K562 (cell line): ENCODE results near the gene FBXO10. TPM values are rescaled to one million over a fixed set of nuclear protein-coding genes. Genes with fewer than 3 reads are reported as not detected.

Experiments
- ATAC-seq: fragments of 200-7000 bp; cut with Tn5 transposase; 3 replicates; pipeline ENCODE4 v1.9.1; 2020; ENCODE audit warnings: moderate library complexity
- BruUV-seq: library from RNA; stranded (reverse); fragments of 400-500 nt; replicated peaks from 2 replicates; lab custom pipeline; 2021; lab: Mats Ljungman, UMichigan
- CTCF ChIA-PET: fragments of 300-600 bp; formaldehyde crosslinking; extraction: SDS; loops from one replicate; lab custom pipeline; 2021; ENCODE audit warnings: low intra/inter-chr PET ratio; lab: Yijun Ruan, JAX
- POLR2A ChIA-PET: fragments of 300-600, 350-650 bp; sonication (Branson Sonifier 250); formaldehyde crosslinking; extraction: SDS; loops from one replicate; lab custom pipeline; 2021; ENCODE audit warnings: antibody characterized with exemption, inconsistent platforms; lab: Yijun Ruan, JAX
- DNase-seq, 4 experiments: peaks; one replicate each; pipeline versions ENCODE4 v3.0.0 to v3.0.0-alpha.2; 2011 to 2018; ENCODE audit warnings: low spot score in 3 of 4, mixed read lengths in 3 of 4; ENCODE audit errors: extremely low read depth in 1 of 4
- FAIRE-seq: peaks from 2 replicates; lab custom pipeline; 2011; peaks lifted over from hg19 to GRCh38; lab: Jason Lieb, UNC
- H2AFZ ChIP-seq: 2 replicates; pipeline ENCODE4 v1.6.0; 2011; ENCODE audit warnings: low read depth, low read length, control low read depth, inconsistent platforms
- H3K27ac ChIP-seq: fragments of 200-600 bp; 3 replicates; pipeline ENCODE4 v1.8.0; 2011; ENCODE audit warnings: low read depth, mild to moderate bottlenecking, control low read depth, inconsistent platforms, low read length, moderate library complexity, mixed read lengths; ENCODE audit errors: extremely low read depth
- H3K27me3 ChIP-seq, 2 experiments: fragments of 300-600 bp in 1 of 2; 2 replicates in 1 of 2; 3 replicates in 1 of 2; pipeline versions ENCODE4 v1.6.0 to v1.8.0; 2011; ENCODE audit warnings: inconsistent platforms in 2 of 2, low read length in 2 of 2, mild to moderate bottlenecking in 1 of 2, mixed read lengths in 1 of 2, moderate library complexity in 1 of 2; ENCODE audit not compliant: control insufficient read depth in 2 of 2, insufficient read depth in 2 of 2
- H3K36me3 ChIP-seq: fragments of 300-600 bp; 3 replicates; pipeline ENCODE4 v1.8.0; 2011; ENCODE audit warnings: mild to moderate bottlenecking, low read length, inconsistent platforms; ENCODE audit not compliant: control insufficient read depth, insufficient read depth
- H3K4me1 ChIP-seq, 2 experiments: fragments of 200-600 bp in 1 of 2; replicated peaks in 1 of 2; 2 replicates in 1 of 2; 3 replicates in 1 of 2; pipeline versions ENCODE4 v1.5.1 to v1.8.0; 2011; ENCODE audit warnings: inconsistent platforms in 2 of 2, low read length in 2 of 2, mild to moderate bottlenecking in 1 of 2, mixed read lengths in 1 of 2, moderate library complexity in 1 of 2; ENCODE audit not compliant: control insufficient read depth in 2 of 2, insufficient read depth in 2 of 2
- H3K4me2 ChIP-seq: 2 replicates; pipeline ENCODE4 v1.6.1; 2011; ENCODE audit warnings: low read length, control low read depth, inconsistent platforms, mixed read lengths; ENCODE audit not compliant: insufficient read depth
- H3K4me3 ChIP-seq: fragments of 200-600 bp; sonication (generic), shearing (Covaris generic); 2 replicates; pipeline ENCODE4 v1.5.1; 2016; ENCODE audit warnings: control low read depth, inconsistent platforms
- H3K79me2 ChIP-seq: fragments of 200-600 bp; 3 replicates; pipeline ENCODE4 v1.8.0; 2011; ENCODE audit warnings: low read length, inconsistent platforms; ENCODE audit not compliant: control insufficient read depth, insufficient read depth
- H3K9ac ChIP-seq, 2 experiments: 2 replicates each; pipeline versions ENCODE4 v1.6.0 to v1.6.1; 2011; ENCODE audit warnings: low read depth in 2 of 2, low read length in 2 of 2, control low read depth in 1 of 2, inconsistent platforms in 1 of 2, mild to moderate bottlenecking in 1 of 2, mixed read lengths in 1 of 2; ENCODE audit not compliant: insufficient read depth in 1 of 2
- H3K9me1 ChIP-seq: one replicate; pipeline ENCODE4 v1.6.0; 2011; ENCODE audit warnings: inconsistent platforms, mild to moderate bottlenecking, low read length, moderate library complexity; ENCODE audit not compliant: control insufficient read depth, insufficient read depth
- H3K9me3 ChIP-seq: replicated peaks from 2 replicates; pipeline ENCODE4 v1.5.1; 2011; ENCODE audit warnings: low read depth, low read length, inconsistent platforms; ENCODE audit not compliant: control insufficient read depth, insufficient read depth
- H4K20me1 ChIP-seq: replicated peaks from 2 replicates; pipeline ENCODE4 v1.6.1; 2011; ENCODE audit warnings: low read length, inconsistent platforms, mixed read lengths; ENCODE audit not compliant: control insufficient read depth, insufficient read depth
- ADNP ChIP-seq: fragments of 200-800 bp; sonication (Bioruptor generic); IDR thresholded peaks from 2 replicates; pipeline ENCODE4 v1.6.1; 2016; ENCODE audit warnings: missing genetic modification characterization, missing compliant biosample characterization
- ARID1B ChIP-seq: fragments of 450-650 bp; IDR thresholded peaks from 2 replicates; pipeline ENCODE4 v1.6.1; 2016; ENCODE audit warnings: antibody characterized with exemption, mild to moderate bottlenecking, inconsistent platforms
- CBX1 ChIP-seq: sonication (generic); IDR thresholded peaks from 2 replicates; pipeline ENCODE4 v1.6.1; 2016; ENCODE audit warnings: antibody characterized with exemption, low read depth, mild to moderate bottlenecking
- DPF2 ChIP-seq: fragments of 450-650 bp; IDR thresholded peaks from 2 replicates; pipeline ENCODE4 v1.6.1; 2016
- ELF4 ChIP-seq: fragments of 450-650 bp; formaldehyde crosslinking; IDR thresholded peaks from 2 replicates; pipeline ENCODE4 v1.4.0; 2022; ENCODE audit warnings: missing genetic modification characterization
- EP400 ChIP-seq: fragments of 450-650 bp; IDR thresholded peaks from 2 replicates; pipeline ENCODE4 v1.6.1; 2017; ENCODE audit warnings: antibody characterized with exemption, mild to moderate bottlenecking, moderate library complexity
- HEY1 ChIP-seq: fragments of 250-450 bp; sonication (Bioruptor Pico); IDR thresholded peaks from 2 replicates; pipeline ENCODE4 v1.5.0; 2020; ENCODE audit warnings: mild to moderate bottlenecking, moderate library complexity, borderline replicate concordance
- IFI16 ChIP-seq: fragments of 250-450 bp; sonication (Bioruptor Pico); IDR thresholded peaks from 2 replicates; pipeline ENCODE4 v2.1.2; 2022; ENCODE audit warnings: mild to moderate bottlenecking, inconsistent platforms
- MAFG ChIP-seq: fragments of 450-650 bp; conservative IDR thresholded peaks from 2 replicates; pipeline ENCODE4 v1.6.1; 2016; ENCODE audit warnings: missing genetic modification characterization, missing compliant biosample characterization
- MECOM ChIP-seq: fragments of 250-450 bp; sonication (Bioruptor Pico); IDR thresholded peaks from 2 replicates; pipeline ENCODE4 v1.8.0; 2022; ENCODE audit warnings: inconsistent platforms
- MEIS2 ChIP-seq: fragments of 450-650 bp; IDR thresholded peaks from 2 replicates; pipeline ENCODE4 v1.6.1; 2014; ENCODE audit warnings: mild to moderate bottlenecking; ENCODE audit not compliant: partially characterized antibody
- MYBL2 ChIP-seq, 2 experiments: fragments of 450-650 bp in 1 of 2; sonication (generic) in 1 of 2; formaldehyde crosslinking in 1 of 2; IDR thresholded peaks; 2 replicates each; pipeline versions ENCODE4 v1.6.1 to v1.8.1; 2017 to 2022; ENCODE audit warnings: borderline replicate concordance in 1 of 2, inconsistent platforms in 1 of 2, low read depth in 1 of 2, mild to moderate bottlenecking in 1 of 2, missing genetic modification reagents in 1 of 2, moderate library complexity in 1 of 2
- NCOR1 ChIP-seq: fragments of 450-650 bp; IDR thresholded peaks from 2 replicates; pipeline ENCODE4 v1.6.1; 2016; ENCODE audit warnings: mild to moderate bottlenecking, moderate library complexity
- PML ChIP-seq: IDR thresholded peaks from 2 replicates; pipeline ENCODE4 v1.6.1; 2012; ENCODE audit warnings: low read length, inconsistent platforms
- SRSF9 ChIP-seq: fragments of 200-400 bp; formaldehyde crosslinking; IDR thresholded peaks from 2 replicates; pipeline ENCODE4 v1.6.1; 2017; ENCODE audit warnings: low read depth, low read length, borderline replicate concordance
- TAL1 ChIP-seq: fragments of 450-650 bp; IDR thresholded peaks from 2 replicates; pipeline ENCODE4 v1.6.1; 2016; ENCODE audit warnings: mild to moderate bottlenecking
- TGIF2 ChIP-seq: sonication (generic); formaldehyde crosslinking; IDR thresholded peaks from 2 replicates; pipeline ENCODE4 v1.8.1; 2022; ENCODE audit warnings: mild to moderate bottlenecking, missing genetic modification reagents, moderate library complexity
- ZNF143 ChIP-seq: sonication (generic); formaldehyde crosslinking; IDR thresholded peaks from 2 replicates; pipeline ENCODE4 v1.9.0; 2022; ENCODE audit warnings: mild to moderate bottlenecking, missing genetic modification reagents
- ZNF217 ChIP-seq: sonication (generic); formaldehyde crosslinking; IDR thresholded peaks from 2 replicates; pipeline ENCODE4 v1.8.0; 2022; ENCODE audit warnings: mild to moderate bottlenecking, missing genetic modification reagents
- ZNF224 ChIP-seq: sonication (generic); formaldehyde crosslinking; IDR thresholded peaks from 2 replicates; pipeline ENCODE4 v1.8.0; 2022; ENCODE audit warnings: mild to moderate bottlenecking, missing genetic modification reagents
- ZNF511 ChIP-seq: sonication (generic); formaldehyde crosslinking; IDR thresholded peaks from 2 replicates; pipeline ENCODE4 v1.8.0; 2022; ENCODE audit warnings: mild to moderate bottlenecking, missing genetic modification reagents
- ZNF764 ChIP-seq: fragments of 250-450 bp; sonication (Bioruptor Pico); IDR thresholded peaks from 2 replicates; pipeline ENCODE4 v1.4.0; 2020; ENCODE audit warnings: low read depth, mild to moderate bottlenecking, moderate library complexity
- WGBS: fragments of 100-300 bp; shearing (Covaris generic); methylation state at CpG from one replicate; pipeline ENCODE4 v1.1.6; 2016; ENCODE audit warnings: low coverage, mixed read lengths; ENCODE audit not compliant: insufficient coverage; ENCODE audit errors: missing lambda C conversion rate; 5-methylcytosine and 5-hydroxymethylcytosine counted together
- in situ Hi-C: fragments of 300-500 bp; cut with MboI; formaldehyde crosslinking; loops from 4 replicates; pipeline ENCODE4 v1.15.0; 2018; ENCODE audit warnings: inconsistent platforms, mixed read lengths
- intact Hi-C: fragments of 100-400 bp; cut with micrococcal nuclease; formaldehyde crosslinking; loops from 2 replicates; pipeline ENCODE4 v1.14.2; 2022
- polyA plus RNA-seq, 8 experiments: library from polyadenylated mRNA; depleted of rRNA in 4 of 8; stranded (reverse) in 5 of 8; unstranded in 3 of 8; fragments of >200 nt; fragmentation: Nextera tagmentation in 2 of 8; fragmentation: Illumina TruSeq in 1 of 8; extraction: Ambion mirVana in 2 of 8; extraction: Trizol in 1 of 8; gene quantifications; 2 replicates each; pipeline versions ENCODE4 v1.2.1 to v1.2.3, GENCODE V29; 2011 to 2014; ENCODE audit warnings: inconsistent platforms in 1 of 8, missing spikeins in 1 of 8
- total RNA-seq, 7 experiments: library from RNA; depleted of rRNA in 6 of 7; stranded (reverse); fragments of >200 nt in 6 of 7; fragmentation: Illumina TruSeq in 2 of 7; extraction: Trizol in 2 of 7; gene quantifications; 2 replicates each; pipeline versions ENCODE4 v1.2.1 to v1.2.3, GENCODE V29; 2011 to 2021; ENCODE audit warnings: low replicate concordance in 1 of 7
- TF ChIP-seq, protein P1 (sequence below): IDR thresholded peaks from 2 replicates; pipeline ENCODE4 v1.6.1; 2012; ENCODE audit warnings: low read depth, low read length, improper control_type of control experiment, borderline replicate concordance

FBXO10 gene
- total and polyA plus RNA-seq, 9 of the 15 experiments (the other 6 are each of a cell fraction or from before 2014, with no cell fraction given), result 0.84 to 9.9 (median 6.0) TPM

DNA sequence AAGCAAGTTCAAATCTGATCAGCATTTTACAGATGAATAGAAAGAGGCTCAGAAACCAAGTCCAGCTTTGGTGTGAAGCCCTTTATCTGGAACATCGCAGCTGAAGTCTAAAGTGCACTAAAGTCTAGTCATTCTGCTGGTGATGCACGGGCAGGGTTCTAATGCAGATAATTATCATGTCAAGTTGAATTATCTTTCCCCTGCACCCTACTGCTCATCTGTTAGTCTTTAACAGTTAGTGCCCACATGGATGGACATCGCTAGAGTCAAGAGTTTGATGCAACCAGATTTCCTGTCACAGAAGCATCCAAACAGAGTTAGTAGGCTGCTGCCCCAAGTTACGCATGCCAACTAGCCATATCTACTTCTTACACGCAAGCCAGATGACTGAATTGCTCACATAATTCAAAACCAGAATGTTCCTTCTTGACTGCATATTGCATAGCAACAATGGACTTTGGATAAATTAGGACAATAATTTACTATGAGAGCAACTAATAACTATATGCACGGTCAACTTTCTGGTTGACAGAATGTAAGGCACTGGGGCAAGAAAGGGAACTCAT lies 17.8 kb upstream of the FBXO10 start:
- Histone ChIP-seq H3K27ac (no peak overlapping the region), H3K4me1 (peaks cover 20 to 22% of the 10 kb centered on the region in 2 experiments), H3K36me3 (peaks cover 21% of the 10 kb centered on the region), H3K9me3 (no peaks in the 10 kb centered on the region), H4K20me1 (peaks cover 16% of the 10 kb centered on the region), H3K4me2 (peak overlapping the region; percentile 91), H3K9ac (no peak overlapping the region), H3K4me3 (no peak overlapping the region), H2AFZ (peak overlapping the region; percentile 83), H3K9me1 (no peaks in the 10 kb centered on the region), H3K27me3 (no peaks in the 10 kb centered on the region), H3K79me2 (peaks cover 37% of the 10 kb centered on the region)
- ChIA-PET POLR2A (interaction anchor here (1.2 to 1.5 kb wide), 2 partner anchors 13 to 29 kb away, joined by 4 read pairs; no protein-coding TSS in a partner anchor), CTCF (interaction anchor here (0.6 to 1.2 kb wide), 2 partner anchors 11 to 27 kb away, joined by 3 to 6 read pairs; no protein-coding TSS in a partner anchor)
- no peak for ATAC-seq
- in situ Hi-C loops, result no loop called here
- BruUV-seq, result no TSS peak
- peak in 1 of 4 experiments; percentile 45 for DNase-seq
- no peak for FAIRE-seq
- 18% methylated on average over 6 of the region's 6 CpGs for WGBS
- intact Hi-C loops, result loop anchor here (5.0 kb wide), 5 partner anchors 112 to 308 kb away; partner anchors contain the start of genes EXOSC3 and SLC25A51
- TF ChIP-seq CBX1, result no peak
- no peak for TF ChIP-seq ADNP (tag)
- 0 out of 2 replicates have a peak, but pooled peaks have one; percentile 13 for TF ChIP-seq PML
- TF ChIP-seq MYBL2 (IDR thresholded peaks at IDR 0.05; ENCODE audit: low read depth), result no peak
- no peak for TF ChIP-seq MYBL2 (CRISPR knock-in tag; IDR thresholded peaks at IDR 0.05; ENCODE audit: borderline replicate concordance)
- TF ChIP-seq ZNF764 (CRISPR knock-in tag), result no peak
- no peak for TF ChIP-seq ZNF217 (CRISPR knock-in tag)
- TF ChIP-seq NCOR1, result 0 out of 2 replicates have a peak, but pooled peaks have one; percentile 12
- no peak for TF ChIP-seq HEY1 (CRISPR knock-in tag)
- TF ChIP-seq, protein P1, sequence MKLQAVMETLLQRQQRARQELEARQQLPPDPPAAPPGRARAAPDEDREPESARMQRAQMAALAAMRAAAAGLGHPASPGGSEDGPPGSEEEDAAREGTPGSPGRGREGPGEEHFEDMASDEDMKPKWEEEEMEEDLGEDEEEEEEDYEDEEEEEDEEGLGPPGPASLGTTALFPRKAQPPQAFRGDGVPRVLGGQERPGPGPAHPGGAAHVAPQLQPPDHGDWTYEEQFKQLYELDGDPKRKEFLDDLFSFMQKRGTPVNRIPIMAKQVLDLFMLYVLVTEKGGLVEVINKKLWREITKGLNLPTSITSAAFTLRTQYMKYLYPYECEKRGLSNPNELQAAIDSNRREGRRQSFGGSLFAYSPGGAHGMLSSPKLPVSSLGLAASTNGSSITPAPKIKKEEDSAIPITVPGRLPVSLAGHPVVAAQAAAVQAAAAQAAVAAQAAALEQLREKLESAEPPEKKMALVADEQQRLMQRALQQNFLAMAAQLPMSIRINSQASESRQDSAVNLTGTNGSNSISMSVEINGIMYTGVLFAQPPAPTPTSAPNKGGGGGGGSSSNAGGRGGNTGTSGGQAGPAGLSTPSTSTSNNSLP, result no peak
- peak; percentile 66 for TF ChIP-seq MEIS2
- no peak for TF ChIP-seq EP400
- no peak for TF ChIP-seq ZNF224 (CRISPR knock-in tag)
- peak; percentile 55; the same call in 1 of the 2 replicates for TF ChIP-seq ARID1B
- TF ChIP-seq MECOM (CRISPR knock-in tag), result peak; percentile 69
- no peak for TF ChIP-seq SRSF9
- no peak for TF ChIP-seq ZNF511 (CRISPR knock-in tag)
- TF ChIP-seq ELF4, result no peak
- TF ChIP-seq DPF2, result peak; percentile 65; the same call in 1 of the 2 replicates
- no peak for TF ChIP-seq ZNF143 (CRISPR knock-in tag)
- no peak for TF ChIP-seq IFI16 (CRISPR knock-in tag)
- peak; percentile 54 for TF ChIP-seq TAL1
- no peak for TF ChIP-seq TGIF2
- TF ChIP-seq MAFG (tag), result peak; percentile 9; the same call in 1 of the 2 replicates
